GM18520 (cell line): Measurements from ENCODE around the gene ACTG2.

ENCODE experiments used
- ATAC-seq: cut with Tn5 transposase; IDR thresholded peaks from one replicate; pipeline ENCODE4 v1.9.1; 2021; ENCODE audit not compliant: unreplicated experiment

The ACTG2 gene

GRCh38 chr2:73963385-73964120 is 70.7 kb downstream of the ACTG2 start:
- ATAC-seq, result peak; percentile 45

- no peak for ATAC-seq
Measured at GRCh38 chr2:73964223-73964622, 71.4 kb downstream of the ACTG2 start.

- ATAC-seq, result no peak
Measured at GRCh38 chr2:73965053-73965452, 72.2 kb downstream of the ACTG2 start.

GRCh38 chr2:73968357-73968937 is 75.6 kb downstream of the ACTG2 start:
- no peak for ATAC-seq

- ATAC-seq, result no peak
Measured at GRCh38 chr2:73969356-73969755, 76.5 kb downstream of the ACTG2 start.
